ENCODE measurements around the gene TNK1. TPM values are rescaled to one million over a fixed set of nuclear protein-coding genes. Genes with fewer than 3 reads are reported as not detected.

TNK1 gene
- total and polyA plus RNA-seq, 2 of the 8 experiments (the other 6 are each of a cell fraction or from before 2014, with no cell fraction given) = 7.6 to 9.5 TPM

DNA sequence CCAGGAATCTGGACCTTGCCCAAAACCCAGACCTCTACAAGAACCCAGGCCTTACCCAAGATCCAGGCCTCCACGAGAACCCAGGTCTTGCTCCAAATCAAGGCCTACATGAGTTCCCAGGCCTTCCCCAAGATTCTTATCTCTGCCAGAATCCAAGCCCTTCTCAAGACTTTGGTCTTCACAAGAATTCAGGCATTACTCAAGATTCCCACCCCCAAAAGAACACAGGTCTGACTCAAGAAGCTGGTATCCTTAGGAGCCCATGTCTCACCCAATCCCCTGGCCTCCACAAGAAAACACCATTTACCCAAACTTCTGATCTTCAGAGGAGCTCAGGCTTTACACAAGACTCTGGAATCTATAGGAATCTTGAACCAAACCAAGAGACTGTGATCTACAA, 50.3 kb downstream of the TNK1 start:
- Histone ChIP-seq H3K14ac (ENCODE audit: insufficient read length) (no peak overlapping the region), H3K4me1 (replicated peaks in 1 of 4; ENCODE audit: control insufficient read depth in 3 of 4, insufficient read depth in 4 of 4, low read length in 3 of 4) (peaks cover 0 to 3% (median 1%) of the 10 kb centered on the region in 4 experiments; a peak in 4 of 7 replicates), H2BK120ac (replicated peaks; ENCODE audit: low read depth, low read length) (no peak overlapping the region), H2AK5ac (ENCODE audit: low read depth, low read length) (no peak overlapping the region), H3K23ac (ENCODE audit: insufficient read length) (no peak overlapping the region), H3K79me1 (ENCODE audit: low read depth, low read length) (no peaks in the 10 kb centered on the region), H3K18ac (ENCODE audit: extremely low read depth, low read length) (no peak overlapping the region), H3K56ac (replicated peaks; ENCODE audit: insufficient read length, low read depth, low read length) (no peak overlapping the region), H2BK5ac (ENCODE audit: low read depth, low read length) (no peak overlapping the region), H3K4ac (replicated peaks; ENCODE audit: insufficient read length, low read depth, low read length) (no peak overlapping the region), H4K91ac (replicated peaks; ENCODE audit: insufficient read length, low read length) (no peak overlapping the region), H3K27ac (ENCODE audit: low read depth, low read length) (no peak overlapping the region), H2BK15ac (ENCODE audit: low read length) (no peak overlapping the region), H3K36me3 (ENCODE audit: control insufficient read depth in 2 of 4, insufficient read depth in 4 of 4, low read length in 3 of 4) (no peaks in the 10 kb centered on the region), H3K4me3 (ENCODE audit: extremely low read depth in 1 of 4, insufficient read depth in 2 of 4, low read depth in 3 of 4, low read length in 4 of 4) (no peak overlapping the region), H3K79me2 (ENCODE audit: control insufficient read depth in 1 of 2, insufficient read depth in 2 of 2, low read length in 2 of 2) (no peaks in the 10 kb centered on the region), H4K5ac (ENCODE audit: insufficient read length, low read depth, low read length) (no peak overlapping the region), H2BK20ac (ENCODE audit: low read length) (no peak overlapping the region), H4K8ac (ENCODE audit: extremely low read depth, insufficient read depth, low read length) (no peak overlapping the region), H2BK12ac (ENCODE audit: low read depth, low read length) (no peak overlapping the region), H3K23me2 (ENCODE audit: low read depth, low read length) (peaks cover 6% of the 10 kb centered on the region), H3K27me3 (replicated peaks in 1 of 4; ENCODE audit: control insufficient read depth in 3 of 4, extremely low read depth in 1 of 4, insufficient read depth in 3 of 4, low read length in 3 of 4) (peaks cover 0 to 2% (median 0%) of the 10 kb centered on the region in 4 experiments; a peak in 2 of 7 replicates), H3K9ac (replicated peaks in 1 of 4; ENCODE audit: extremely low read depth in 1 of 4, low read depth in 3 of 4, low read length in 3 of 4) (no peak overlapping the region), H4K20me1 (replicated peaks in 1 of 2; ENCODE audit: control insufficient read depth in 1 of 2, insufficient read depth in 2 of 2, low read length in 2 of 2) (no peaks in the 10 kb centered on the region), H3K9me3 (ENCODE audit: insufficient read depth in 2 of 2, low read depth in 1 of 2, low read length in 1 of 2) (no peaks in the 10 kb centered on the region), H2AFZ (ENCODE audit: low read length) (no peak overlapping the region), H3K4me2 (ENCODE audit: insufficient read depth in 1 of 2, low read depth in 2 of 2, low read length in 2 of 2) (no peak overlapping the region)
- TF ChIP-seq YY1 (IDR thresholded peaks at IDR 0.05; ENCODE audit: low read depth, low read length) (no peak), KDM1A (IDR thresholded peaks at IDR 0.05; ENCODE audit: borderline replicate concordance, low read length) (no peak), HDAC6 (IDR thresholded peaks at IDR 0.05; ENCODE audit: low read depth, low read length) (no peak), POLR2A (IDR thresholded peaks at IDR 0.05; ENCODE audit: control extremely low read depth in 1 of 2, low read depth in 2 of 2, low read length in 2 of 2) (no peak), SUZ12 (IDR thresholded peaks at IDR 0.05; ENCODE audit: low read length) (no peak), TCF12 (IDR thresholded peaks at IDR 0.05; ENCODE audit: low read depth, low read length) (no peak)
- FAIRE-seq (no peak), DNase-seq (ENCODE audit: low read depth in 1 of 2, low spot score in 2 of 2) (no peak)
- ChIA-PET CTCF (ENCODE audit: partially characterized antibody) (interaction anchor here (0.6 to 2.4 kb wide), 3 partner anchors 18 to 56 kb away, joined by 3 to 6 read pairs (median 4); no protein-coding TSS in a partner anchor), POLR2A (ENCODE audit: partially characterized antibody) (interaction anchor here (1.2 to 2.2 kb wide), 5 partner anchors 25 to 54 kb away, joined by 3 to 6 read pairs (median 4); partner anchors contain the start of gene TMEM256)
- 94% methylated on average over 1 of the region's 1 CpG; no CpG with 5 or more reads in 1 of the 2 experiments for WGBS, 2 experiments (ENCODE audit: extremely low coverage in 1 of 2, insufficient coverage in 1 of 2, insufficient read length in 1 of 2, insufficient replicate concordance in 2 of 2, low coverage in 1 of 2, low lambda C conversion rate in 2 of 2, missing lambda C conversion rate in 1 of 2)
